ELF-1 (cell line): ENCODE results near the gene NMNAT2.

Source experiments
- DNase-seq: peaks from one replicate; pipeline ENCODE4 v3.0.0-alpha.2; 2016; ENCODE audit warnings: low read depth, low spot score

The NMNAT2 gene

GRCh38 chr1:183366116-183366515, 52.1 kb downstream of the NMNAT2 start:
- DNase-seq = no peak

- DNase-seq = no peak
These were observed 52.5 kb downstream of the NMNAT2 start for GRCh38 chr1:183365676-183366075.

- DNase-seq = no peak
These were observed 53.1 kb downstream of the NMNAT2 start for GRCh38 chr1:183365093-183365492.

GRCh38 chr1:183363972-183364371, 54.2 kb downstream of the NMNAT2 start:
- DNase-seq = no peak

- no peak for DNase-seq
These were observed 57.1 kb downstream of the NMNAT2 start for GRCh38 chr1:183361081-183361480.

- DNase-seq = no peak
These were observed 57.7 kb downstream of the NMNAT2 start for GRCh38 chr1:183360473-183360872.

- no peak for DNase-seq
These were observed 61.5 kb downstream of the NMNAT2 start for GRCh38 chr1:183356534-183357182.

- DNase-seq = no peak
These were observed 62.4 kb downstream of the NMNAT2 start for GRCh38 chr1:183355797-183356196.

- DNase-seq = no peak
These were observed 63.0 kb downstream of the NMNAT2 start for GRCh38 chr1:183355181-183355580.

- no peak for DNase-seq
These were observed 64.6 kb downstream of the NMNAT2 start for GRCh38 chr1:183353597-183353996.

- peak; percentile 90 for DNase-seq
These were observed 68.9 kb downstream of the NMNAT2 start for GRCh38 chr1:183349201-183349711.

GRCh38 chr1:183346276-183346732, 71.9 kb downstream of the NMNAT2 start:
- peak; percentile 71 for DNase-seq

GRCh38 chr1:183339556-183340167, 78.5 kb downstream of the NMNAT2 start:
- DNase-seq = peak; percentile 86

GRCh38 chr1:183331091-183331742, 87.0 kb downstream of the NMNAT2 start:
- DNase-seq = peak; percentile 97

- DNase-seq = peak; percentile 34
These were observed 87.8 kb downstream of the NMNAT2 start for GRCh38 chr1:183330335-183330734.

- no peak for DNase-seq
These were observed 89.8 kb downstream of the NMNAT2 start for GRCh38 chr1:183328371-183328770.

- DNase-seq = no peak
These were observed 90.5 kb downstream of the NMNAT2 start for GRCh38 chr1:183327434-183328290.

GRCh38 chr1:183323849-183324683, 94.1 kb downstream of the NMNAT2 start:
- DNase-seq = no peak

GRCh38 chr1:183319606-183320005, 98.6 kb downstream of the NMNAT2 start:
- no peak for DNase-seq

GRCh38 chr1:183319051-183319450, 99.1 kb downstream of the NMNAT2 start:
- no peak for DNase-seq

- peak; percentile 84 for DNase-seq
These were observed 99.7 kb downstream of the NMNAT2 start for GRCh38 chr1:183318433-183318832.
